ENCODE data around the gene SLC39A1.

The SLC39A1 gene

GRCh38 chr1:153926405-153926804 is 36.9 kb downstream of the SLC39A1 start:
- DNase-seq (ENCODE audit: extremely low read depth, low read depth): no peak
- TF ChIP-seq, protein P1, sequence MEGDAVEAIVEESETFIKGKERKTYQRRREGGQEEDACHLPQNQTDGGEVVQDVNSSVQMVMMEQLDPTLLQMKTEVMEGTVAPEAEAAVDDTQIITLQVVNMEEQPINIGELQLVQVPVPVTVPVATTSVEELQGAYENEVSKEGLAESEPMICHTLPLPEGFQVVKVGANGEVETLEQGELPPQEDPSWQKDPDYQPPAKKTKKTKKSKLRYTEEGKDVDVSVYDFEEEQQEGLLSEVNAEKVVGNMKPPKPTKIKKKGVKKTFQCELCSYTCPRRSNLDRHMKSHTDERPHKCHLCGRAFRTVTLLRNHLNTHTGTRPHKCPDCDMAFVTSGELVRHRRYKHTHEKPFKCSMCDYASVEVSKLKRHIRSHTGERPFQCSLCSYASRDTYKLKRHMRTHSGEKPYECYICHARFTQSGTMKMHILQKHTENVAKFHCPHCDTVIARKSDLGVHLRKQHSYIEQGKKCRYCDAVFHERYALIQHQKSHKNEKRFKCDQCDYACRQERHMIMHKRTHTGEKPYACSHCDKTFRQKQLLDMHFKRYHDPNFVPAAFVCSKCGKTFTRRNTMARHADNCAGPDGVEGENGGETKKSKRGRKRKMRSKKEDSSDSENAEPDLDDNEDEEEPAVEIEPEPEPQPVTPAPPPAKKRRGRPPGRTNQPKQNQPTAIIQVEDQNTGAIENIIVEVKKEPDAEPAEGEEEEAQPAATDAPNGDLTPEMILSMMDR (IDR thresholded peaks at IDR 0.05; ENCODE audit: low read depth, low read length): no peak

DNA sequence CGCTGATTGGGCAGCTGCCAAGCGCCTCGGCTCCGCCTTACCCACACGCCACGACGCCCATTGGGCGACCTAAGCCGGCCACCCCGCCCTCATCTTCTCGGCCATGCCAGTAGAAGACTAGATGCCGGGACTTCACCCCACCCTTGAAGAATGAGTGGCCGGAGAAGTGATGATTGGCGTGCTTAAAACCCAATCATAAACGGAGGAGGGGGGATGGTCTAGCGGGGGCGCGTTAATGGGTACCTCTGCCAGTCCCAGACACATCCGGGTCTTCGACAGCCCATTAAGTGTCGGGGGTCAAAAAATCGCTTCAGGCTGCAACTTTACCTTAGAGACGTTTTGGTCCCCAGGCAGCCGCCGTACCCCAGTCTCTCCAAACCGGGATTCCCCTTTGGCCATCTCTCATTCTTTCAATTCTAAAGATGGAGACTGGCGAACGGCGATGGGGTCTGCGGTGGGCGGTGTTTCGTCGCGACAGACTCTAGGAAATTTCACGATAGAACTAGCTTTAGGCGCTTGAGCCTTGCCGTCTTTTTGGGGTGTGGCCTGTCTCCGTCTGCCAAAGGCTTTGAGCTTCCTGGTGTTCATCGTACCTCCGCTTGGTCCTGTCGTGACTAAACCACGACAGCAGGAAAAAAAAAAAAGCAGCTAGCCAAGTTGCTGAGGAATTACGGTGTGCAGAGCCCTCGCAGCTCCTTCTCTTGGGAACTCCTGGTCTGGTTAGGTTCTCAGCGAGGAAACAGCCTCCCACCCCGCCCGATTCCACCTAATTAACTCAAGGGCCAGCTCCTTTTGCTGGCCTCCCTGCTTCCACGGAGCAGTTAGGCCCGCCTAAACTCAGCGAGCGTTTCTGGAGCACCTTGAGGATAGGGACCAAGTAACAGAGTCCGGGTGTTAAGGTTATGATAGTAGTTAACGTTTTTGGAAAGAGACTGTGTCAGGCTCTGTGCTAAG is 40.1 kb downstream of the SLC39A1 start, which contains the start of gene GATAD2B:
Gene GATAD2B, minus strand, starts transcription at position 1 of the 954 bp plus-strand sequence. CDS start 94,625 bp downstream, outside the sequence.
- TF ChIP-seq, protein P1 (IDR thresholded peaks at IDR 0.05; ENCODE audit: low read depth, low read length): no peak
- DNase-seq (ENCODE audit: extremely low read depth, low read depth): peak; percentile 100

GRCh38 chr1:153922076-153922971 is 41.0 kb downstream of the SLC39A1 start:
- TF ChIP-seq, protein P1 (IDR thresholded peaks at IDR 0.05; ENCODE audit: low read depth, low read length): no peak; the same call in 1 of the 2 replicates
- DNase-seq (ENCODE audit: extremely low read depth, low read depth): no peak

DNA sequence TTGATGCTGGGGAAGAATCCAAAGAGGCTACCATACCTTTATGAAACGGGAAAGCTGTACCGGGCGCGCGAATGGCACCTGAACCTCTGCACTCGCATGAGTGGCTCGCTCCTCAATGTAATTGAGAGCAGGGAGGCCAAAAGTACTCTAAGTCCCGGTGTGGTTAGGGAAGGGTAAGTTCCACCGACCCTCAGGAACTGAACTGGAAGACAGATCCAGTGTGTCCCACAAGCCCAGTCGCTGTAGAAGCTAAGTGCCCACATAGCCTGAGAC is 41.6 kb downstream of the SLC39A1 start:
- no peak for DNase-seq (ENCODE audit: extremely low read depth, low read depth)

GRCh38 chr1:153921080-153921802 is 42.1 kb downstream of the SLC39A1 start:
- no peak for DNase-seq (ENCODE audit: extremely low read depth, low read depth)
- TF ChIP-seq, protein P1 (IDR thresholded peaks at IDR 0.05; ENCODE audit: low read depth, low read length): no peak

More for the DNA sequence above, 41.6 kb downstream of the SLC39A1 start:
- TF ChIP-seq, protein P1 (IDR thresholded peaks at IDR 0.05; ENCODE audit: low read depth, low read length): no peak

DNA sequence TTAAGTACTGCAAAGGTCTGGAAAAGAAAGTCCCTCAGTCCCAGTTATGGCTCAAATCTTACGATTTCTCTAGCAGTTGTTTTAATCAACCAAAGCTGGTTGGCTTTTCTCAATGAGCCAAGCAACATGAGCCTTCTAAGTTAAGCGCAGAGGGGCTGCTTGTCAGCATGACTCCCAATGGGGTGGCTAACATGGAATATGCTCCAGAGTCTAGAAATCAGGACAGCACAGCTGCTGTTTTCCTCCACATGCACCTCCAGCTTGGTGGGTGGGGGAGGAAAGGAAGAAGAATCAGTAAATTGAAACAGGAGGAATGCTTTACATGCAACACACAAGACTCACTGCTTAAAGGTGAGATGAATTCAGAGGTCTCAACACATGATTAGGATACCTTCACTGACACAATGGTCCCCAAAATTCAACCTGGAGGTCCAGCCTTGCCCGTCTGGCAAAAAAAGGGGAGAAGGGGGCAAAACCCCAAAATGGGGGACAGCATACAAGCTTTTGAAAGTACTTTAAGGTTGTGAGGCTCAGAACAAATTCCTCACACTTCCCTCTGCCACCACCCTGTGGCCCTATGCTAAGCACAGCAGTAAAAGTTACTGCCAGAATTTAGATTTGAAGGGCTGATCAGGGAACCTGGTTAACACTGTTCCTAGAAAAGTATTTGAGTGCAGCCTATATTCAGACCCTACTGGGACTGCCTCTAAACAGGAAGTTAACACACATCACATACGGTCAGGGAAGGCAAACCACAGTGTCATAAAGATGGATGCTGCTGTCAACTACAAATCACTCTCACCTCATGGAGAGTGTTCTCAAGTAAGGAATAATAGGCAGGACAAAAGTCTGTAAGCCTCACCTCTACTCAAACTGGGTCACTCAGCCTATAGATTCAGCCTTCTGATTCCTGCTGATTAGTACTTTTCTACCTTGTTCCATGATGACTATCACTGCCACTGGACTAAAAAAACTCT is 43.2 kb downstream of the SLC39A1 start:
- DNase-seq (ENCODE audit: extremely low read depth, low read depth): no peak
- TF ChIP-seq, protein P1 (IDR thresholded peaks at IDR 0.05; ENCODE audit: low read depth, low read length): peak; percentile 36
